ENCODE measurements around the gene ADAMTSL2.

The ADAMTSL2 gene

GRCh38 chr9:133615186-133615585 is 80.7 kb downstream of the ADAMTSL2 start:
- no peak for TF ChIP-seq REST (IDR thresholded peaks at IDR 0.05; ENCODE audit: insufficient read depth in 1 of 2, low read depth in 2 of 2, low read length in 2 of 2)
- TF ChIP-seq POLR2AphosphoS5 (IDR thresholded peaks at IDR 0.05; ENCODE audit: low read depth, low read length) = no peak
- TF ChIP-seq TAF1 (IDR thresholded peaks at IDR 0.05; ENCODE audit: borderline replicate concordance, insufficient read depth, low read length) = no peak
- TF ChIP-seq SIN3A (IDR thresholded peaks at IDR 0.05; ENCODE audit: borderline replicate concordance, insufficient read depth, low read length) = no peak
- TF ChIP-seq FOXP2 (optimal IDR thresholded peaks at IDR 0.05; ENCODE audit: borderline replicate concordance, extremely low read depth, extremely low read length, insufficient read depth) = no peak

GRCh38 chr9:133615606-133616188 is 81.2 kb downstream of the ADAMTSL2 start:
- no peak for TF ChIP-seq TAF1 (IDR thresholded peaks at IDR 0.05; ENCODE audit: borderline replicate concordance, insufficient read depth, low read length)
- no peak for TF ChIP-seq POLR2AphosphoS5 (IDR thresholded peaks at IDR 0.05; ENCODE audit: low read depth, low read length)
- TF ChIP-seq SIN3A (IDR thresholded peaks at IDR 0.05; ENCODE audit: borderline replicate concordance, insufficient read depth, low read length) = no peak
- no peak for TF ChIP-seq FOXP2 (optimal IDR thresholded peaks at IDR 0.05; ENCODE audit: borderline replicate concordance, extremely low read depth, extremely low read length, insufficient read depth)
- TF ChIP-seq REST (IDR thresholded peaks at IDR 0.05; ENCODE audit: insufficient read depth in 1 of 2, low read depth in 2 of 2, low read length in 2 of 2) = no peak

GRCh38 chr9:133616643-133617405 is 82.3 kb downstream of the ADAMTSL2 start:
- TF ChIP-seq FOXP2 (optimal IDR thresholded peaks at IDR 0.05; ENCODE audit: borderline replicate concordance, extremely low read depth, extremely low read length, insufficient read depth) (no peak), TAF1 (IDR thresholded peaks at IDR 0.05; ENCODE audit: borderline replicate concordance, insufficient read depth, low read length) (no peak), REST (IDR thresholded peaks at IDR 0.05; ENCODE audit: insufficient read depth in 1 of 2, low read depth in 2 of 2, low read length in 2 of 2) (no peak), POLR2AphosphoS5 (IDR thresholded peaks at IDR 0.05; ENCODE audit: low read depth, low read length) (no peak)

- TF ChIP-seq SIN3A (IDR thresholded peaks at IDR 0.05; ENCODE audit: borderline replicate concordance, insufficient read depth, low read length) = no peak
- no peak for TF ChIP-seq REST (IDR thresholded peaks at IDR 0.05; ENCODE audit: insufficient read depth in 1 of 2, low read depth in 2 of 2, low read length in 2 of 2)
- TF ChIP-seq TAF1 (IDR thresholded peaks at IDR 0.05; ENCODE audit: borderline replicate concordance, insufficient read depth, low read length) = no peak
- no peak for TF ChIP-seq POLR2AphosphoS5 (IDR thresholded peaks at IDR 0.05; ENCODE audit: low read depth, low read length)
- no peak for TF ChIP-seq FOXP2 (optimal IDR thresholded peaks at IDR 0.05; ENCODE audit: borderline replicate concordance, extremely low read depth, extremely low read length, insufficient read depth)
Measured at GRCh38 chr9:133618726-133619125, 84.2 kb downstream of the ADAMTSL2 start.
